SK-N-SH (cell line): ENCODE results near the gene EXOC4. TPM values are rescaled to one million over a fixed set of nuclear protein-coding genes. Genes with fewer than 3 reads are reported as not detected.

Experiments used
- CTCF ChIA-PET: fragments of 300-600, 350-600 bp; formaldehyde crosslinking; extraction: SDS; loops from one replicate; lab custom pipeline; 2021; lab: Yijun Ruan, JAX
- POLR2A ChIA-PET: fragments of 350-600 bp; sonication (Branson Sonifier 250); formaldehyde crosslinking; extraction: SDS; loops from one replicate; lab custom pipeline; 2020; ENCODE audit warnings: antibody characterized with exemption, inconsistent platforms; lab: Yijun Ruan, JAX
- DNase-seq: peaks from one replicate; pipeline ENCODE4 v3.0.0; 2012
- H2AFZ ChIP-seq: fragments of 200-600 bp; sonication (generic); 2 replicates; pipeline ENCODE4 v1.8.1; 2016; ENCODE audit warnings: antibody characterized with exemption, mild to moderate bottlenecking, low read depth
- H3F3A ChIP-seq: fragments of 200-600 bp; sonication (generic); replicated peaks from 2 replicates; pipeline ENCODE3; 2016; ENCODE audit warnings: antibody characterized with exemption, mild to moderate bottlenecking; ENCODE audit not compliant: insufficient read depth
- H3K27ac ChIP-seq, 2 experiments: fragments of 200-500 bp in 1 of 2; fragments of 200-600 bp in 1 of 2; sonication (Bioruptor generic) in 1 of 2; sonication (generic), shearing (Covaris generic) in 1 of 2; 2 replicates each; pipeline versions ENCODE4 v1.5.1 to v1.6.1; 2014 to 2016; ENCODE audit warnings: low read depth in 2 of 2, inconsistent platforms in 1 of 2, low read length in 1 of 2, mild to moderate bottlenecking in 1 of 2, mixed read lengths in 1 of 2
- H3K27me3 ChIP-seq: fragments of 200-600 bp; sonication (generic), shearing (Covaris generic); 2 replicates; pipeline ENCODE4 v1.6.1; 2016; ENCODE audit warnings: mixed run types; ENCODE audit not compliant: insufficient read depth
- H3K36me3 ChIP-seq, 2 experiments: fragments of 200-500 bp in 1 of 2; fragments of 200-600 bp in 1 of 2; sonication (Bioruptor generic) in 1 of 2; sonication (generic) in 1 of 2; replicated peaks in 1 of 2; 2 replicates each; pipeline versions ENCODE3 to v1.5.1; 2014 to 2016; ENCODE audit warnings: low read length in 1 of 2, mild to moderate bottlenecking in 1 of 2; ENCODE audit not compliant: insufficient read depth in 2 of 2, control insufficient read depth in 1 of 2
- H3K4me1 ChIP-seq, 2 experiments: fragments of 200-500 bp in 1 of 2; fragments of 200-600 bp in 1 of 2; sonication (Bioruptor generic) in 1 of 2; sonication (generic), shearing (Covaris generic) in 1 of 2; 2 replicates each; pipeline versions ENCODE4 v1.5.1 to v1.6.1; 2014 to 2016; ENCODE audit warnings: low read depth in 1 of 2, low read length in 1 of 2, mixed run types in 1 of 2; ENCODE audit not compliant: insufficient read depth in 2 of 2, control insufficient read depth in 1 of 2
- H3K4me2 ChIP-seq: fragments of 200-600 bp; sonication (generic), shearing (Covaris generic); 2 replicates; pipeline ENCODE4 v1.6.1; 2017; ENCODE audit warnings: mixed run types
- H3K4me3 ChIP-seq, 2 experiments: fragments of 200-500 bp in 1 of 2; fragments of 200-600 bp in 1 of 2; sonication (Bioruptor generic) in 1 of 2; sonication (generic), shearing (Covaris generic) in 1 of 2; 2 replicates each; pipeline versions ENCODE4 v1.5.1 to v1.8.1; 2014 to 2016; ENCODE audit warnings: low read depth in 2 of 2, inconsistent platforms in 1 of 2, low read length in 1 of 2, mild to moderate bottlenecking in 1 of 2, mixed read lengths in 1 of 2, moderate library complexity in 1 of 2
- H3K79me2 ChIP-seq: fragments of 200-600 bp; sonication (generic); 2 replicates; pipeline ENCODE4 v1.8.1; 2017; ENCODE audit warnings: mild to moderate bottlenecking; ENCODE audit not compliant: insufficient read depth
- H3K9ac ChIP-seq: fragments of 200-600 bp; sonication (generic); 2 replicates; pipeline ENCODE4 v1.6.1; 2017; ENCODE audit warnings: mixed run types
- H3K9me2 ChIP-seq: fragments of 200-600 bp; sonication (generic); 2 replicates; pipeline ENCODE4 v1.6.1; 2017; ENCODE audit warnings: mixed run types
- H3K9me3 ChIP-seq: fragments of 200-600 bp; sonication (generic); 2 replicates; pipeline ENCODE4 v1.6.1; 2017; ENCODE audit warnings: mixed run types, mild to moderate bottlenecking, moderate library complexity
- H4K20me1 ChIP-seq: fragments of 200-600 bp; sonication (generic); 2 replicates; pipeline ENCODE4 v1.6.1; 2017; ENCODE audit warnings: mild to moderate bottlenecking, mixed run types; ENCODE audit not compliant: insufficient read depth
- CHD2 ChIP-seq: fragments of 150-350 bp; IDR thresholded peaks from 2 replicates; pipeline ENCODE4 v1.6.1; 2018; ENCODE audit warnings: low read length; ENCODE audit not compliant: partially characterized antibody
- FOSL2 ChIP-seq: IDR thresholded peaks from 2 replicates; pipeline ENCODE4 v1.4.0; 2012; ENCODE audit warnings: low read depth, mild to moderate bottlenecking, moderate library complexity, borderline replicate concordance
- GATA2 ChIP-seq: sonication (generic); formaldehyde crosslinking; IDR thresholded peaks from 2 replicates; pipeline ENCODE4 v1.5.0; 2020; ENCODE audit warnings: mild to moderate bottlenecking, missing genetic modification reagents
- JUND ChIP-seq: IDR thresholded peaks from 2 replicates; pipeline ENCODE4 v1.4.0; 2012
- MEF2A ChIP-seq: IDR thresholded peaks from 2 replicates; pipeline ENCODE4 v1.4.0; 2012; ENCODE audit warnings: low read depth, borderline replicate concordance
- NFIC ChIP-seq: IDR thresholded peaks from 2 replicates; pipeline ENCODE4 v1.4.0; 2012; ENCODE audit warnings: borderline replicate concordance
- POLR2AphosphoS5 ChIP-seq: IDR thresholded peaks from 2 replicates; pipeline ENCODE4 v1.6.1; 2012; ENCODE audit warnings: low read depth, low read length
- RFX5 ChIP-seq: IDR thresholded peaks from 2 replicates; pipeline ENCODE4 v1.6.1; 2012; ENCODE audit warnings: mild to moderate bottlenecking, improper control_type of control experiment, low read length
- RXRA ChIP-seq: IDR thresholded peaks from 2 replicates; pipeline ENCODE4 v1.4.0; 2012; ENCODE audit warnings: low read depth, mild to moderate bottlenecking, borderline replicate concordance
- TCF12 ChIP-seq: IDR thresholded peaks from 2 replicates; pipeline ENCODE4 v1.4.0; 2012
- YY1 ChIP-seq: IDR thresholded peaks from 2 replicates; pipeline ENCODE4 v1.4.0; 2012; ENCODE audit warnings: low read depth, mild to moderate bottlenecking
- WGBS: methylation state at CpG from one replicate; pipeline ENCODE4 v1.1.6; 2017; ENCODE audit warnings: low lambda C conversion rate; 5-methylcytosine and 5-hydroxymethylcytosine counted together
- polyA plus RNA-seq, 3 experiments: library from polyadenylated mRNA; depleted of rRNA; stranded (reverse); fragments of >200 nt; gene quantifications; 2 replicates each; pipeline ENCODE4 v1.2.3, GENCODE V29; 2012
- TF ChIP-seq, protein P1 (sequence below): IDR thresholded peaks from 2 replicates; pipeline ENCODE4 v1.6.1; 2012; ENCODE audit warnings: mild to moderate bottlenecking, low read depth, low read length, moderate library complexity
- TF ChIP-seq, protein P2 (sequence below): IDR thresholded peaks from 2 replicates; pipeline ENCODE4; 2012
- TF ChIP-seq, protein P3 (sequence below): IDR thresholded peaks from 2 replicates; pipeline ENCODE4 v1.4.0; 2012; ENCODE audit warnings: low read depth, borderline replicate concordance

EXOC4 gene
- polyA plus RNA-seq, 1 of the 3 experiments (the other 2 are of a cell fraction), result 37.3 TPM

DNA sequence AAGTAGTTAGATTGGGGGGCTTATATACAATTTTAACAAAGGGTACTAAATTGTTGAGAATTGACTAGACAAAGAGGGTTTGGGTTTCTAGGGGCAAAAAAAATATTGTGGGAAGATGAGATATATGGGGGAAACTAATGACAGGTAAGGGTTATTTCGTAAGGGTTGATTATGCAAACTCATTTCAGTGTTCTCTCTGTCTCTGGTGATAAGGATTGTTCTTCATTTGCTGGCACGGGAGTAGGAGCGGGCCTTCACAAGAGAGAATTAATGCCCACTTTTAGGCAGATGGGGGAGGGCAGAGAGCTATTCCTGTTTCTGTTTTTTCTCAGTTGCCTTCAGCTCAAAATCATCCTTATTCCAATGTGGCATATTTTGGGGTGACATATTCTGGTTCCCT, 258.4 kb downstream of the EXOC4 start:
- Histone ChIP-seq H3F3A (no peaks in the 10 kb centered on the region), H3K27me3 (no peaks in the 10 kb centered on the region), H4K20me1 (no peaks in the 10 kb centered on the region), H3K9me3 (no peaks in the 10 kb centered on the region), H2AFZ (no peak overlapping the region), H3K27ac (no peak overlapping the region), H3K4me3 (no peak overlapping the region), H3K4me1 (no peaks in the 10 kb centered on the region; a peak in 1 of 4 replicates), H3K9ac (no peak overlapping the region), H3K9me2 (no peaks in the 10 kb centered on the region), H3K36me3 (peaks cover 0 to 8% of the 10 kb centered on the region in 2 experiments), H3K4me2 (no peak overlapping the region), H3K79me2 (peaks cover 2% of the 10 kb centered on the region; the same call in 1 of the 2 replicates)
- CTCF ChIA-PET, result no interaction called here
- WGBS, result 96% methylated on average over 3 of the region's 3 CpGs
- DNase-seq, result no peak
- no peak for TF ChIP-seq GATA2 (CRISPR knock-in tag)
- POLR2A ChIA-PET, result no interaction called here

DNA sequence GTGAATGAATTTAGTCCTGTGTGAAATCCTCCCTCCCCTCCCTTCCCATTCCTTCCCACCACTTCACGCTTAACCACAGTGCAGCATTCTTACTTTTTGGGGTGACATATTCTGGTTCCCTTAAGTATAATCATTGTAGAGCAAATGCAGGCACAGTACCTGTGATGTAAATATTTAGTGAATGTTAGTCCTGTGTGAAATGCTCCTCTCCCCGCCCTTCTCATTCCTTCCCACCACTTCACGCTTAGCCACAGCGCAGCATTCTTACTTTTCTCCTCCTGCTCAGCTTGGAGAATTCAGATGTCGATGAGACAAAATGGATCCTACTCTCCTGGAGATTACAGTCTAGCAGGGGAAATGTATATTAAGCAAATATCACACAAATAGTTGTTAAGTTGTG, 258.8 kb downstream of the EXOC4 start:
- ChIA-PET POLR2A (no interaction called here), CTCF (no interaction called here)
- Histone ChIP-seq H4K20me1 (no peaks in the 10 kb centered on the region), H2AFZ (no peak overlapping the region), H3K27me3 (no peaks in the 10 kb centered on the region), H3F3A (no peaks in the 10 kb centered on the region), H3K36me3 (peaks cover 0 to 8% of the 10 kb centered on the region in 2 experiments), H3K9ac (no peak overlapping the region), H3K4me3 (no peak overlapping the region), H3K27ac (no peak overlapping the region), H3K9me3 (no peaks in the 10 kb centered on the region), H3K4me2 (no peak overlapping the region), H3K79me2 (no peaks in the 10 kb centered on the region), H3K4me1 (no peaks in the 10 kb centered on the region; a peak in 1 of 4 replicates), H3K9me2 (no peaks in the 10 kb centered on the region)
- TF ChIP-seq TCF12 (no peak), YY1 (no peak), CHD2 (no peak), MEF2A (no peak), RFX5 (no peak), POLR2AphosphoS5 (no peak)
- TF ChIP-seq, protein P1, sequence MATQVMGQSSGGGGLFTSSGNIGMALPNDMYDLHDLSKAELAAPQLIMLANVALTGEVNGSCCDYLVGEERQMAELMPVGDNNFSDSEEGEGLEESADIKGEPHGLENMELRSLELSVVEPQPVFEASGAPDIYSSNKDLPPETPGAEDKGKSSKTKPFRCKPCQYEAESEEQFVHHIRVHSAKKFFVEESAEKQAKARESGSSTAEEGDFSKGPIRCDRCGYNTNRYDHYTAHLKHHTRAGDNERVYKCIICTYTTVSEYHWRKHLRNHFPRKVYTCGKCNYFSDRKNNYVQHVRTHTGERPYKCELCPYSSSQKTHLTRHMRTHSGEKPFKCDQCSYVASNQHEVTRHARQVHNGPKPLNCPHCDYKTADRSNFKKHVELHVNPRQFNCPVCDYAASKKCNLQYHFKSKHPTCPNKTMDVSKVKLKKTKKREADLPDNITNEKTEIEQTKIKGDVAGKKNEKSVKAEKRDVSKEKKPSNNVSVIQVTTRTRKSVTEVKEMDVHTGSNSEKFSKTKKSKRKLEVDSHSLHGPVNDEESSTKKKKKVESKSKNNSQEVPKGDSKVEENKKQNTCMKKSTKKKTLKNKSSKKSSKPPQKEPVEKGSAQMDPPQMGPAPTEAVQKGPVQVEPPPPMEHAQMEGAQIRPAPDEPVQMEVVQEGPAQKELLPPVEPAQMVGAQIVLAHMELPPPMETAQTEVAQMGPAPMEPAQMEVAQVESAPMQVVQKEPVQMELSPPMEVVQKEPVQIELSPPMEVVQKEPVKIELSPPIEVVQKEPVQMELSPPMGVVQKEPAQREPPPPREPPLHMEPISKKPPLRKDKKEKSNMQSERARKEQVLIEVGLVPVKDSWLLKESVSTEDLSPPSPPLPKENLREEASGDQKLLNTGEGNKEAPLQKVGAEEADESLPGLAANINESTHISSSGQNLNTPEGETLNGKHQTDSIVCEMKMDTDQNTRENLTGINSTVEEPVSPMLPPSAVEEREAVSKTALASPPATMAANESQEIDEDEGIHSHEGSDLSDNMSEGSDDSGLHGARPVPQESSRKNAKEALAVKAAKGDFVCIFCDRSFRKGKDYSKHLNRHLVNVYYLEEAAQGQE, result no peak
- DNase-seq, result no peak
- 98% methylated on average over 5 of the region's 5 CpGs for WGBS

DNA sequence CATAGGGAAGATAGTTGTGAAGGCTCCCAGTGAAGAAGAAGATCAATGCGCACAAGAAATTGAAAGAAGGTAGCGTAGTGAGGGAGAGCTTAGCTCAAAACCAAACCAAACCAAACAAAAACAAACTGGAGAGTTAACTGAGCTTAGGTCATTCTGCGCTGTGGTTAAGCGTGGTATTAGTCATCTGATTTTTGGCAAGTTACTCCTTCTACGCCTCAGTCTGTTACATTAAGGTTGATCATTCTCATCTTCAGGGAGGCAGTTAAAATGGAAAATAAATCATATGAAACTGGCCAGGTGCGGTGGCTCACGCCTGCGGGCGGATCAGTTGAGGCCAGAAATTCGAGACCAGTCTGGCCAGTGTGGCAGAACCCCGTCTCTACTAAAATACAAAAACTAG, 259.7 kb downstream of the EXOC4 start:
- H3K9me2 ChIP-seq, result no peaks in the 10 kb centered on the region
- H3K79me2 ChIP-seq, result no peaks in the 10 kb centered on the region
- H3K27me3 ChIP-seq, result no peaks in the 10 kb centered on the region
- no peak overlapping the region for H3K9ac ChIP-seq
- no peak overlapping the region for H3K4me3 ChIP-seq
- DNase-seq, result no peak
- TF ChIP-seq, protein P2, sequence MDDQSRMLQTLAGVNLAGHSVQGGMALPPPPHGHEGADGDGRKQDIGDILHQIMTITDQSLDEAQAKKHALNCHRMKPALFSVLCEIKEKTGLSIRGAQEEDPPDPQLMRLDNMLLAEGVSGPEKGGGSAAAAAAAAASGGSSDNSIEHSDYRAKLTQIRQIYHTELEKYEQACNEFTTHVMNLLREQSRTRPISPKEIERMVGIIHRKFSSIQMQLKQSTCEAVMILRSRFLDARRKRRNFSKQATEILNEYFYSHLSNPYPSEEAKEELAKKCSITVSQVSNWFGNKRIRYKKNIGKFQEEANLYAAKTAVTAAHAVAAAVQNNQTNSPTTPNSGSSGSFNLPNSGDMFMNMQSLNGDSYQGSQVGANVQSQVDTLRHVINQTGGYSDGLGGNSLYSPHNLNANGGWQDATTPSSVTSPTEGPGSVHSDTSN, result peak; percentile 55
- TF ChIP-seq CHD2, result no peak
- peak; percentile 29; the same call in 1 of the 2 replicates for TF ChIP-seq JUND
- peak; percentile 60 for TF ChIP-seq TCF12
- no peak for TF ChIP-seq RXRA
- peak; percentile 51; the same call in 1 of the 2 replicates for TF ChIP-seq FOSL2
- TF ChIP-seq NFIC, result peak; percentile 81
- TF ChIP-seq, protein P3, sequence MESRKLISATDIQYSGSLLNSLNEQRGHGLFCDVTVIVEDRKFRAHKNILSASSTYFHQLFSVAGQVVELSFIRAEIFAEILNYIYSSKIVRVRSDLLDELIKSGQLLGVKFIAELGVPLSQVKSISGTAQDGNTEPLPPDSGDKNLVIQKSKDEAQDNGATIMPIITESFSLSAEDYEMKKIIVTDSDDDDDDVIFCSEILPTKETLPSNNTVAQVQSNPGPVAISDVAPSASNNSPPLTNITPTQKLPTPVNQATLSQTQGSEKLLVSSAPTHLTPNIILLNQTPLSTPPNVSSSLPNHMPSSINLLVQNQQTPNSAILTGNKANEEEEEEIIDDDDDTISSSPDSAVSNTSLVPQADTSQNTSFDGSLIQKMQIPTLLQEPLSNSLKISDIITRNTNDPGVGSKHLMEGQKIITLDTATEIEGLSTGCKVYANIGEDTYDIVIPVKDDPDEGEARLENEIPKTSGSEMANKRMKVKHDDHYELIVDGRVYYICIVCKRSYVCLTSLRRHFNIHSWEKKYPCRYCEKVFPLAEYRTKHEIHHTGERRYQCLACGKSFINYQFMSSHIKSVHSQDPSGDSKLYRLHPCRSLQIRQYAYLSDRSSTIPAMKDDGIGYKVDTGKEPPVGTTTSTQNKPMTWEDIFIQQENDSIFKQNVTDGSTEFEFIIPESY, result 0 out of 2 replicates have a peak, but pooled peaks have one; percentile 15
- CTCF ChIA-PET, result interaction anchor here (0.7 kb wide), 1 partner anchor 11 kb away, joined by 3 read pairs; no protein-coding TSS in a partner anchor
- peaks cover 0 to 8% of the 10 kb centered on the region in 2 experiments for H3K36me3 ChIP-seq
- POLR2A ChIA-PET, result no interaction called here
- no peak overlapping the region for H3K4me2 ChIP-seq
- H4K20me1 ChIP-seq, result no peaks in the 10 kb centered on the region
- H3K4me1 ChIP-seq, result no peaks in the 10 kb centered on the region
- no peaks in the 10 kb centered on the region for H3K9me3 ChIP-seq
- H2AFZ ChIP-seq, result no peak overlapping the region
- no peaks in the 10 kb centered on the region for H3F3A ChIP-seq
- H3K27ac ChIP-seq, result no peak overlapping the region; a peak in 1 of 4 replicates
- WGBS, result 94% methylated on average over 11 of the region's 11 CpGs
